Right cardiac atrium (tissue), 5 donors: ENCODE results near the gene HS3ST6. TPM values are rescaled to one million over a fixed set of nuclear protein-coding genes. Genes with fewer than 3 reads are reported as not detected.
A peak's percentile ranks its signal among the peaks of the same experiment; 100 is the strongest.
"Not testable (repeated sequence)": the region's sequence is repeated elsewhere in the genome, so short reads cannot be mapped to it uniquely, and the experiment has no call there.

ENCODE experiments used
- ATAC-seq, 2 donors: fragments of 200-7000 bp; cut with Tn5 transposase; one replicate each; pipeline versions ENCODE4 v1.8.0 to v1.9.1; 2020; ENCODE audit warnings: moderate library complexity in 2 of 2, mild to moderate bottlenecking in 1 of 2
- DNase-seq, 3 donors: peaks; one replicate each; pipeline ENCODE4 v3.0.0-alpha.2; 2020
- H3K27ac ChIP-seq: one replicate; pipeline ENCODE4 v1.5.1; 2013; ENCODE audit warnings: mild to moderate bottlenecking, low read length, control low read depth, moderate library complexity
- H3K27me3 ChIP-seq: one replicate; pipeline ENCODE4 v1.6.1; 2013; ENCODE audit not compliant: control insufficient read depth, insufficient read depth
- H3K4me1 ChIP-seq: one replicate; pipeline ENCODE4 v1.6.1; 2013; ENCODE audit warnings: low read length; ENCODE audit not compliant: control insufficient read depth, insufficient read depth
- H3K4me3 ChIP-seq: one replicate; pipeline ENCODE4 v1.5.1; 2013; ENCODE audit warnings: low read length, control low read depth
- H3K9me3 ChIP-seq: one replicate; pipeline ENCODE4 v1.6.1; 2013; ENCODE audit warnings: low read length; ENCODE audit not compliant: control insufficient read depth
- WGBS: extraction: QIAGEN DNeasy Blood & Tissue Kit; methylation state at CpG from one replicate; pipeline ENCODE4 v1.1.7; 2013; 5-methylcytosine and 5-hydroxymethylcytosine counted together
- intact Hi-C, 4 donors: fragments of 100-400 bp; cut with DNase I; formaldehyde crosslinking; loops; one replicate each; pipeline versions ENCODE4 v1.11.0 to v1.14.0; 2022 to 2023
- polyA plus RNA-seq: library from polyadenylated mRNA; stranded (reverse); fragments of 200-250 nt; gene quantifications from one replicate; pipeline ENCODE4 v1.2.3, GENCODE V29; 2013
- total RNA-seq, 4 donors: library from RNA; stranded (reverse); fragmentation: NEBNext Ultra II Directional; extraction: Animal tissue kit (Norgen Biotek cat#: 25700); gene quantifications; one replicate each; pipeline ENCODE4 v1.2.1, GENCODE V29; 2021
- donor health status: healthy with polysubstance abuse.
- donor health status: DM: no; HTN: yes; CAD: no.
- donor health status: DM: no; HTN: no; CAD: no.
- donor health status: DM: no; HTN: yes; CAD: no; lungs with severe emphysema.
- donor health status: DM: yes; HTN: yes; CAD: no.

Gene HS3ST6
- total and polyA plus RNA-seq, 5 donors, result not detected

GRCh38 chr16:1959269-1960039 lies 41.2 kb upstream of the HS3ST6 start, which contains the start of gene NDUFB10:
Gene NDUFB10, plus strand, starts transcription at chr16:1959538. Its CDS starts 87 bp downstream, at chr16:1959625.
- H3K4me1 ChIP-seq, result peaks cover 10% of the 10 kb centered on the region
- under 1% methylated on average over 79 of the region's 79 CpGs for whole genome bisulfite sequencing

GRCh38 chr16:1958715-1959268 lies 40.6 kb upstream of the HS3ST6 start:
- WGBS, result 27% methylated on average over 14 of the region's 14 CpGs
- H3K4me1 ChIP-seq, result peaks cover 7% of the 10 kb centered on the region
- peak; percentile 2 to 8 for ATAC-seq
- intact Hi-C loops, result no loop called here
- no peaks in the 10 kb centered on the region for H3K27me3 ChIP-seq
- H3K9me3 ChIP-seq, result no peaks in the 10 kb centered on the region
- H3K27ac ChIP-seq, result peak overlapping the region; percentile 14
- H3K4me3 ChIP-seq, result no peak overlapping the region
- peak; percentile 44 to 75 (median 72) for DNase-seq

More at GRCh38 chr16:1959269-1960039, 41.2 kb upstream of the HS3ST6 start, which contains the start of gene NDUFB10:
- DNase-seq (peak; percentile 94 to 98 (median 98)), ATAC-seq (peak; percentile 93 to 95)
- Histone ChIP-seq H3K4me3 (peak within 1 kb of the TSS; percentile 89), H3K27me3 (no peaks in the 10 kb centered on the region), H3K27ac (peak within 1 kb of the TSS; percentile 95), H3K9me3 (no peaks in the 10 kb centered on the region)
- intact Hi-C loops, result no loop called here

DNA sequence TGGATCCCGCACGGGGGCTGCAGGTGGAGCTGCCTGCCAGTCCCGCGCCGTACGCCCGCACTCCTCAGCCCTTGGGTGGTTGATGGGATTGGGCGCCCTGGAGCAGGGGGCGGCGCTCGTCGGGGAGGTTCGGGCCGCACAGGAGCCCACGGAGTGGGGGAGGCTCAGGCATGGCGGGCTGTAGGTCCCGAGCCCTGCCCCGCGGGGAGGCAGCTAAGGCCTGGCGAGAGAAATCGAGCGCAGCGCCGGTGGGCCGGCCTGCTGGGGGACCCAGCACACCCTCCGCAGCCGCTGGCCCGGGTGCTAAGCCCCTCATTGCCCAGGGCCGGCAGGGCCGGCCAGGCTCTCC lies 39.9 kb upstream of the HS3ST6 start:
- intact Hi-C loops, H3K27ac ChIP-seq, H3K9me3 ChIP-seq, H3K4me1 ChIP-seq, H3K4me3 ChIP-seq, ATAC-seq, H3K27me3 ChIP-seq: not testable (repeated sequence)
- 70% methylated on average over 30 of the region's 30 CpGs for WGBS
- peak in 2 of 3 donors; percentile 19 to 59 for DNase-seq

DNA sequence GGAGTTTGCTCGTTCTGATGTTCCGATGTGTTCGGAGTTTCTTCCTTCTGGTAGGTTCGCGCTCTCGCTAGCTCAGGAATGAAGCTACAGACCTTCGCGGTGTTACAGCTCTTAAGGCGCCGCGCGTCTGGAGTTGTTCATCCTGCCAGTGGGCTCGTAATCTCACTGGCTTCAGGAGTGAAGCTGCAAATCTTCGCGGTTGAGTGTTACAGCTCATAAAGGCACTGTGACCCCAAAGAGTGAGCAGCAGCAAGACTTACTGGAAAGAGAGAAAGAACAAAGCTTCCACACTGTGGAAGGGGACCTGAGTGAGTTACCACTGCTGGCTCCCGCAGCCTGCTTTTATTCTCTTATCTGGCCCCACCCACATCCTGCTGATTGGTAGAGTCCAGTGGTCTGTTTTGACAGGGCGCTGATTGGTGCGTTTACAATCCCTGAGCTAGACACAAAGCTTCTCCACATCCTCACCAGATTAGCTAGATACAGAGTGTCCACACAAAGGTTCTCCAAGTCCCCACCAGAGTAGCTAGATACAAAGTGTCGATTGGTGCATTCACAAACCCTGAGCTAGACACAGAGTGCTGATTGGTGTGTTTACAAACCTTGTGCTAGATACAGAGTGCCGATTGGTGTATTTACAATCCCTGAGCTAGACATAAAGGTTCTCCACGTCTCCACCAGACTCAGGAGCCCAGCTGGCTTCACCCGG lies 39.4 kb upstream of the HS3ST6 start:
- H3K4me1 ChIP-seq, H3K4me3 ChIP-seq, H3K27ac ChIP-seq, intact Hi-C loops, DNase-seq, ATAC-seq, H3K27me3 ChIP-seq, H3K9me3 ChIP-seq: not testable (repeated sequence)
- WGBS, result 84% methylated on average over 21 of the region's 22 CpGs

GRCh38 chr16:1953734-1954133 lies 35.5 kb upstream of the HS3ST6 start:
- Histone ChIP-seq H3K4me3 (no peak overlapping the region), H3K4me1 (no peaks in the 10 kb centered on the region), H3K27me3 (no peaks in the 10 kb centered on the region), H3K27ac (peak overlapping the region; percentile 65), H3K9me3 (no peaks in the 10 kb centered on the region)
- ATAC-seq (peak; percentile 6 to 10), DNase-seq (peak; percentile 13 to 41 (median 33))
- WGBS, result 85% methylated on average over 22 of the region's 22 CpGs
- intact Hi-C loops, result no loop called here

DNA sequence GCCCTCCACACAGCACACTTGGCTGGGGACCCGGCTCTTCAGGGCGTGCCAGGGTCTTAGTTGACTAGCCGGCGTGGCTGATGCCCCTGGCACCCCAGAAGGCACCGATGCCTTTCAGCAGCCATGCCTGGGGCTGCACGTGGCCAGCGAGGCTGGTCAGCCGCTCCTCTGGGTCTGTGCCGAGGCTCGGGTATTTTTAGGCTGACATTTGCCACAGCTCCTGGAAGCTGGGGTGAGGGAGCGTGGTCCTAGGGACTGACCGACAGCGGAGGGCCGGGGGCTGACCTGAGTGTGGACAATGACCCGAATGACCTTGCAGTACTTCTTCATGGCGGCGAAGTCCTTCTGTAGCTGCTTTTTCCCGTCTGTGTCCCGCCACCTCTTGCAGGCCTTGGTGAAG lies 32.3 kb upstream of the HS3ST6 start:
- WGBS, result 68% methylated on average over 19 of the region's 19 CpGs
- no peaks in the 10 kb centered on the region for H3K27me3 ChIP-seq
- DNase-seq (peak in 2 of 3 donors; percentile 67 to 71), ATAC-seq (peak; percentile 47 to 48)
- peak overlapping the region; percentile 61 for H3K27ac ChIP-seq
- no peaks in the 10 kb centered on the region for H3K4me1 ChIP-seq
- H3K4me3 ChIP-seq, result no peak overlapping the region
- intact Hi-C loops, result no loop called here
- no peaks in the 10 kb centered on the region for H3K9me3 ChIP-seq

DNA sequence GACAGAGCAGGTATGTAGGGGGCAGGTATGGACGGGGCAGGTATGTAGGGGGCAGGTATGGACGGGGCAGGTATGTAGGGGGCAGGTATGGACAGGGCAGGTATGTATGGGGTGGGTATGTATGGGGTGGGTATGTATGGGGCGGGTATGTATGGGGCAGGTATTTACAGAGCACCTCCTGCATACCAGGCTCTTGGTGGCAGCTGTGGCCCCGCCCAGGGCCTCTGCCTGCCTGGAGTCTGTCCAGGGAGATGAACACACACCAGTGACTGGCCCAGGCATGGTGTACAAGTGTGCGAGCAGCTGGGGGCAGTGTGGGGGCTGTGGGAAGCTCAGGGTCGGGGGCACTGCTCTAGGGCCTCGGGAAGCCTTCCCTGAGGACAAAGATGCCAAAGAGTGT lies 31.8 kb upstream of the HS3ST6 start:
- no peak overlapping the region for H3K4me3 ChIP-seq
- H3K27ac ChIP-seq, result peak overlapping the region; percentile 7
- peak in 1 of 3 donors; percentile 52 for DNase-seq
- 66% methylated on average over 7 of the region's 7 CpGs for WGBS
- H3K4me1 ChIP-seq, result no peaks in the 10 kb centered on the region
- H3K9me3 ChIP-seq, result no peaks in the 10 kb centered on the region
- no peak for ATAC-seq
- H3K27me3 ChIP-seq, result no peaks in the 10 kb centered on the region
- intact Hi-C loops, result no loop called here

DNA sequence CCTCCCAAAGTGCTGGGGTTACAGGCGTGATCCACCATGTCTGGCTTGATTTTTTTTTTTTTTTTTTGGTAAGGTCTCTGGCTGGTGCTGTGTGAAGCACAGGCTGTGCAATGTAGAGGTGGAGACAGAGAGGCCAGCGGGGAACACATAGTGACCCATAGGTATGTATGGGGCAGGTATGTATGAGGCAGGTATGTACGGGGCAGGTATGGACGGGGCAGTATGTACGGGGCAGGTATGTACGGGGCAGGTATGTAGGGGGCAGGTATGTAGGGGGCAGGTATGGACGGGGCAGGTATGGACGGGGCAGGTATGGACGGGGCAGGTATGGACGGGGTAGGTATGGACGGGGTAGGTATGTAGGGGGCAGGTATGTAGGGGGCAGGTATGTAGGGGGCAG lies 31.3 kb upstream of the HS3ST6 start:
- H3K4me1 ChIP-seq, result no peaks in the 10 kb centered on the region
- H3K27ac ChIP-seq, result no peak overlapping the region
- H3K27me3 ChIP-seq, result no peaks in the 10 kb centered on the region
- no peak for ATAC-seq
- H3K4me3 ChIP-seq, result no peak overlapping the region
- H3K9me3 ChIP-seq, result no peaks in the 10 kb centered on the region
- intact Hi-C loops, result no loop called here
- WGBS, result 95% methylated on average over 11 of the region's 11 CpGs
- DNase-seq, result peak in 1 of 3 donors; percentile 13

DNA sequence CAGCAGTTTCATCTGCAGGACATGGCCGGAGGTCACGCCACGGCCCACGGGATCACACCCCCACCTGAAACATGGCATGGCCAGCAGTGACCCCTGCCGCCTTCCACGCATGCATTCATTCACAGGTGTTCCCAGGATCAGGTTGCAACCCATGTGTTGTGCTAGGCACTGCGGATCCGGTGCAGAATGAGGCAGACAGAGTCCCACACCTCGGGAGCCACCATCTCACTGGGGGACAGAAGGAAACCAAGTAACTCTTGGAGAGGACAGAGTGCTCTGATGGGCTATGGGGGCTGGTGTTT lies 29.1 kb upstream of the HS3ST6 start:
- WGBS, result 88% methylated on average over 9 of the region's 9 CpGs
- Histone ChIP-seq H3K4me1 (peaks cover 2% of the 10 kb centered on the region), H3K9me3 (no peaks in the 10 kb centered on the region), H3K27me3 (no peaks in the 10 kb centered on the region), H3K4me3 (no peak overlapping the region), H3K27ac (no peak overlapping the region)
- intact Hi-C loops, result no loop called here
- DNase-seq, result no peak
- ATAC-seq, result no peak

DNA sequence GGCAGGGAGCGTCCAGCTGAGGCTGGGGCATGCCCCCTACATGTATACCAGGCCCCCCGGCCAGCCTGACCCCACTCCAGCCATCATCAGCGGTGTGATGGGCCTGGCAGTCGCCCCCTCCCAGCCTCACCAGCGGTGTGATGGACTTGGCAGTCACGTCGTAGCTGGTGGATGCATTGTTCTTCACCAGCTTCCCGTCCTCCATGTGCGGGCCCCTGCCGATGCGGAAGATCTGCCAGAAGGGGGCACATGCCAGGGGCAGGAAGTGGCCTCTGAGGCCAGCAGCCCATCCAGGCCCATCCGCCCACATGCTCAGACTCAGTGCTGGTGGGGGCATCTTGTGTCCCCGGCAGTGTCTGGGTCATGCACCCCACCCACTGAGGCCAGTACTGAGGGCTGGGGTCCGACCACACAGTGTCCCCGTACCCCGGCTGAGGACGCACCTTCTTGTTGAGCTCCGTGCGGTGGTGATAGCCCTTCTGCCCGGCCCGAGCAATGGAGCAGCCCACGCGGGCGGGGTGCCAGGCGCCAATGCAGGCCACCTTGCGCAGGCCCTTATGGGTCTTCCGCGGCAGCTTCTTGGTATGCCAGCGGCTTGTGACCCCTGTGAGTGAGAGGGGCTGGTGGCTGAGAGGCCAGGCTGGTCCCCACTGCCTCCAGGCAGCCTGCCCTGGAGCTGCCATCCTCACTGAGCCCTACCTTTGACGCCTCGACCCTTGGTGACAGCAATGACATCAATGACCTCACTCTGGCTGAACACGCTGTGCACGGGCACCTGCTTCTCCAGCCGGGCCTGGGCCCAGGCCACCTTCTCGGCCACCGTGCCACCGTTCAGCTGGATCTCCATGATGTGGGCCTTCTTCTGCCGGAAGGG lies 28.5 kb upstream of the HS3ST6 start:
- intact Hi-C loops, result no loop called here
- ATAC-seq, result no peak
- Histone ChIP-seq H3K4me1 (peaks cover 5% of the 10 kb centered on the region), H3K4me3 (no peak overlapping the region), H3K9me3 (no peaks in the 10 kb centered on the region), H3K27ac (no peak overlapping the region), H3K27me3 (no peaks in the 10 kb centered on the region)
- WGBS, result 84% methylated on average over 38 of the region's 38 CpGs
- peak in 1 of 3 donors; percentile 50 for DNase-seq
